ENCODE results near the gene IGF2. TPM values are rescaled to one million over a fixed set of nuclear protein-coding genes. Genes with fewer than 3 reads are reported as not detected.

Gene IGF2
- total and polyA plus RNA-seq, 2 donors (not counting 3 experiments of a cell fraction or from before 2014, with no cell fraction given) = 5.7 to 21.0 TPM

- Histone ChIP-seq H3K79me2 (ENCODE audit: control insufficient read depth, insufficient read depth, low read length) (no peaks in the 10 kb centered on the region), H3K4me1 (ENCODE audit: control insufficient read depth, extremely low read depth, insufficient read depth, low read length) (no peaks in the 10 kb centered on the region), H3K36me3 (ENCODE audit: control insufficient read depth in 2 of 2, extremely low read depth in 1 of 2, insufficient read depth in 2 of 2, low read length in 2 of 2) (no peaks in the 10 kb centered on the region), H3K4me2 (ENCODE audit: insufficient read depth, low read length) (no peak overlapping the region), H4K20me1 (replicated peaks; ENCODE audit: control insufficient read depth, extremely low read depth, insufficient read depth, low read length) (no peaks in the 10 kb centered on the region), H3K4me3 (replicated peaks in 1 of 3; ENCODE audit: insufficient read depth in 1 of 3, low read depth in 1 of 3, low read length in 3 of 3) (no peak overlapping the region), H3K27ac (ENCODE audit: insufficient read depth, low read depth, low read length) (no peak overlapping the region), H3K9me3 (replicated peaks; ENCODE audit: control insufficient read depth, insufficient read depth, low read length) (no peaks in the 10 kb centered on the region), H3K9ac (replicated peaks; ENCODE audit: extremely low read depth, insufficient read depth, low read length) (no peak overlapping the region), H2AFZ (ENCODE audit: low read depth, low read length) (no peak overlapping the region), H3K27me3 (ENCODE audit: control insufficient read depth in 2 of 2, insufficient read depth in 2 of 2, low read length in 2 of 2) (peaks cover 0 to 7% of the 10 kb centered on the region in 2 experiments), H3K9me1 (replicated peaks; ENCODE audit: control insufficient read depth, extremely low read depth, insufficient read depth, low read length) (no peaks in the 10 kb centered on the region)
- TF ChIP-seq POLR2A (IDR thresholded peaks at IDR 0.05; ENCODE audit: low read depth, low read length) (no peak), EZH2 (IDR thresholded peaks at IDR 0.05; ENCODE audit: borderline replicate concordance, low read depth, low read length, severe bottlenecking) (no peak), CTCF (IDR thresholded peaks at IDR 0.05; ENCODE audit: extremely low read depth in 1 of 2, insufficient read depth in 1 of 2, low read depth in 1 of 2, low read length in 2 of 2) (no peak), MAX (IDR thresholded peaks at IDR 0.05; ENCODE audit: insufficient read depth, insufficient read length) (no peak), POLR2AphosphoS5 (IDR thresholded peaks at IDR 0.05; ENCODE audit: insufficient read depth, low read depth, low read length) (no peak), MYC (IDR thresholded peaks at IDR 0.05; ENCODE audit: low read depth, low read length) (no peak), FOS (IDR thresholded peaks at IDR 0.05; ENCODE audit: borderline replicate concordance, insufficient read depth, low read length) (no peak), GATA2 (IDR thresholded peaks at IDR 0.05; ENCODE audit: insufficient read depth, insufficient read length, low read depth, low read length) (no peak), JUN (IDR thresholded peaks at IDR 0.05; ENCODE audit: borderline replicate concordance, insufficient read depth, insufficient read length, low read depth) (no peak)
- FAIRE-seq (no peak), DNase-seq (ENCODE audit: low read depth, low spot score) (no peak)
- dilution Hi-C loops (cut with MboI; ENCODE audit: extremely low pct_ligation_motif_present, low sequenced_read_pairs) = no loop called here
- no TSS peak for BruUV-seq (replicated peaks)
- POLR2A ChIA-PET = no interaction called here
- intact Hi-C loops (cut with micrococcal nuclease) = no loop called here
- CTCF ChIA-PET = interaction anchor here (1.0 kb wide), 1 partner anchor 36 kb away, joined by 3 read pairs; no protein-coding TSS in a partner anchor
Measured at GRCh38 chr11:2115308-2115707, 23.9 kb downstream of the IGF2 start.
